Activated CD4-positive, alpha-beta T cell treated with anti-CD3 and anti-CD28 coated beads, Interleukin-2, amount 10 ng/mL, durations not matched to agents 7 days and 5 days (primary cell): Measurements from ENCODE around the gene RAB40B. TPM values are rescaled to one million over a fixed set of nuclear protein-coding genes. Genes with fewer than 3 reads are reported as not detected.
"Not testable (repeated sequence)": the region's sequence is repeated elsewhere in the genome, so short reads cannot be mapped to it uniquely, and the experiment has no call there.

Experiments
- CTCF ChIA-PET: fragments of 350-600 bp; sonication (Branson Sonifier 250); formaldehyde crosslinking; loops from one replicate; lab custom pipeline; 2021; ENCODE audit warnings: antibody characterized with exemption; lab: Charles Lee
- POLR2A ChIA-PET: fragments of 350-600 bp; sonication (Branson Sonifier 250); formaldehyde crosslinking; loops from one replicate; lab custom pipeline; 2021; ENCODE audit warnings: antibody characterized with exemption; lab: Charles Lee
- DNase-seq: peaks from one replicate; pipeline ENCODE4 v3.0.0-alpha.2; 2020
- H3K27ac Mint-ChIP-seq: one replicate; pipeline ENCODE4 v1.8.0; 2021; ENCODE audit warnings: mild to moderate bottlenecking, moderate library complexity, mixed read lengths
- H3K27me3 Mint-ChIP-seq: one replicate; pipeline ENCODE4 v1.8.0; 2021; ENCODE audit warnings: mixed read lengths
- H3K36me3 Mint-ChIP-seq: one replicate; pipeline ENCODE4 v1.8.0; 2021; ENCODE audit warnings: low read depth, mixed read lengths
- H3K4me1 Mint-ChIP-seq: one replicate; pipeline ENCODE4 v1.8.0; 2021; ENCODE audit warnings: mixed read lengths
- H3K4me3 Mint-ChIP-seq: one replicate; pipeline ENCODE4 v1.8.0; 2021; ENCODE audit warnings: mild to moderate bottlenecking, moderate library complexity, mixed read lengths
- H3K9me3 Mint-ChIP-seq: one replicate; pipeline ENCODE4 v1.8.0; 2021; ENCODE audit warnings: mixed read lengths
- total RNA-seq, 2 experiments: library from RNA; stranded (reverse); gene quantifications; one replicate each; pipeline ENCODE4 v1.2.3, GENCODE V29; 2021

The RAB40B gene
- total RNA-seq, 2 experiments from 2014 or later: 1.7 to 2.2 TPM

- H3K4me3 Mint-ChIP-seq: no peak overlapping the region
- no peak for DNase-seq
These were observed 42.2 kb downstream of the RAB40B start for GRCh38 chr17:82656266-82656665.

GRCh38 chr17:82655523-82655922 lies 43.0 kb downstream of the RAB40B start:
- Mint-ChIP-seq H3K9me3 (peaks cover 2% of the 10 kb centered on the region), H3K4me1 (no peaks in the 10 kb centered on the region), H3K27ac (no peak overlapping the region), H3K4me3 (no peak overlapping the region), H3K27me3 (no peaks in the 10 kb centered on the region), H3K36me3 (no peaks in the 10 kb centered on the region)
- POLR2A ChIA-PET: no interaction called here
- CTCF ChIA-PET: no interaction called here
- DNase-seq: no peak

More at GRCh38 chr17:82656266-82656665, 42.2 kb downstream of the RAB40B start:
- ChIA-PET POLR2A (no interaction called here), CTCF (no interaction called here)
- no peak overlapping the region for H3K27ac Mint-ChIP-seq
- H3K4me1 Mint-ChIP-seq: no peaks in the 10 kb centered on the region
- H3K9me3 Mint-ChIP-seq: peaks cover 2% of the 10 kb centered on the region
- H3K36me3 Mint-ChIP-seq: no peaks in the 10 kb centered on the region
- no peaks in the 10 kb centered on the region for H3K27me3 Mint-ChIP-seq

GRCh38 chr17:82655038-82655479 lies 43.4 kb downstream of the RAB40B start:
- CTCF ChIA-PET: no interaction called here
- no peaks in the 10 kb centered on the region for H3K36me3 Mint-ChIP-seq

DNA sequence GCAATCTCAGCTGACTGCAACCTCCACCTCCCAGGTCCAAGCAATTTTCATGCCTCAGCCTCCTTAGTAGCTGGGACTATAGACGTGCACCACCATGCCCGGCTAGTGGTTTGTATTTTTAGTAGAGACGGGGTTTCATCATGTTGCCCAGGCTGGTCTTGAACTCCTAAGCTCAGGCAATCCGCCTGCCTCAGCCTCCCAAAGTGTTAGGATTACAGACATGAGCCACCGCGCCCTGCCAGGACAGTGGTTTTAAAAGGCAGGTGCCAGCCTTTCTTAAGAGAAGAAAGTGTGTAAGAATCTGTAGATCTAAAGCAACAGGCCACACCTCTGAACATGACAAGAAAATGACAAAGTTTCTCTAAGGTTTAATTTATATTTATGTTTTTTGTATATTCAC lies 43.9 kb downstream of the RAB40B start:
- H3K27me3 Mint-ChIP-seq, CTCF ChIA-PET, H3K27ac Mint-ChIP-seq, H3K9me3 Mint-ChIP-seq, H3K4me3 Mint-ChIP-seq, POLR2A ChIA-PET, DNase-seq, H3K4me1 Mint-ChIP-seq, H3K36me3 Mint-ChIP-seq: not testable (repeated sequence)

More at GRCh38 chr17:82655038-82655479, 43.4 kb downstream of the RAB40B start:
- H3K9me3 Mint-ChIP-seq: peaks cover under 1% of the 10 kb centered on the region
- no peak overlapping the region for H3K4me3 Mint-ChIP-seq
- no peaks in the 10 kb centered on the region for H3K27me3 Mint-ChIP-seq
- no peaks in the 10 kb centered on the region for H3K4me1 Mint-ChIP-seq
- no peak overlapping the region for H3K27ac Mint-ChIP-seq
- no peak for DNase-seq
- POLR2A ChIA-PET: no interaction called here

DNA sequence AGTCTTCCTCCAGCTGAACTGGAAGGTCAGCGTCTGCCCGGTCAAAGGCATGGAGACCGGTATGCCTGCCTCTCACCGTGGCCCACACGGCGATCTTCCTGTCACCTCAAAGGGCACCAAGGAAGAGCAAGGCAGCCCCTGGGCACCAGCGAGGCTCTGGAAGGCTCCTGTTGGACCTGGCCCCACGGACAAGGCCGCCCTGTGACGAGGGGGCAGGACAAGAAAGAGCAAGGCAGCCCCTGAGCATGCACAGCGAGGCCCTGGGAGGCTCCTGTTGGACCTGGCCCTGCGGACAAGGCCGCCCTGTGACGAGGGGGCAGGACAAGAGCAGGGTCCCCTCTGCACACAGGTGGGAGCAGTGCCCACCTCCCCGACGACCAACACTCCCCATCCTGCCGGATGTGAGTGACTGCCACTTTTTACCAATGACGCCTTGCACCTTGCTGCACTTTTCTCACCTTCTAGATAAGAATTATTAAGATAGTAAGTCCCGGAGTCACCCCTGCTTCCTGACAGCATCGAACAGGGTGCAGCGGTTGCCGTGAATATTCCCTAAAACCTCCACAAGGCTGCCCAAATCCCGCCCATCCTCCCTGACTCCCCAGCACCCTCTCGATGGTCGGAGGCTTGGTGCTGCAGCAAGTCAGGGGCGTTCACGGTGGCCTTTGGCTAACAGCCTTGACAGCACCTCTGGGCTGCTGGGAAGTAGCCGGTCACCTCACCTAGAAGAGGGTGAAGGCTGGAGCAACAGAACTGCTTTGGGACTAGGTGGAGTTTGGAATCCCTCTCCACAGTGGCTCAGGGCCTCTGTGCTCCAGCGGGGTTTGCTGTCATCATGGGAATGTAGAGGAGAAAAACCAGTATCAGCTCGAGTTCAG lies 44.6 kb downstream of the RAB40B start:
- CTCF ChIA-PET: no interaction called here
- POLR2A ChIA-PET: interaction anchor here (0.6 kb wide), 1 partner anchor 438 kb away, joined by 3 read pairs; no protein-coding TSS in a partner anchor
- H3K4me1 Mint-ChIP-seq: peaks cover 3% of the 10 kb centered on the region
- no peaks in the 10 kb centered on the region for H3K36me3 Mint-ChIP-seq
- DNase-seq: no peak
- no peak overlapping the region for H3K27ac Mint-ChIP-seq
- H3K4me3 Mint-ChIP-seq: no peak overlapping the region
- no peaks in the 10 kb centered on the region for H3K27me3 Mint-ChIP-seq
- no peaks in the 10 kb centered on the region for H3K9me3 Mint-ChIP-seq

- no peak for DNase-seq
- no peaks in the 10 kb centered on the region for H3K27me3 Mint-ChIP-seq
- H3K4me3 Mint-ChIP-seq: no peak overlapping the region
- peaks cover 16% of the 10 kb centered on the region for H3K4me1 Mint-ChIP-seq
- ChIA-PET CTCF (interaction anchor here (1.2 kb wide), 1 partner anchor 11 kb away, joined by 3 read pairs; no protein-coding TSS in a partner anchor), POLR2A (no interaction called here)
- no peak overlapping the region for H3K27ac Mint-ChIP-seq
- H3K36me3 Mint-ChIP-seq: peaks cover 3% of the 10 kb centered on the region
- H3K9me3 Mint-ChIP-seq: no peaks in the 10 kb centered on the region
These were observed 47.8 kb downstream of the RAB40B start for GRCh38 chr17:82650723-82651122.

GRCh38 chr17:82649501-82650261 lies 48.8 kb downstream of the RAB40B start:
- Mint-ChIP-seq H3K4me1 (peaks cover 22% of the 10 kb centered on the region), H3K27me3 (no peaks in the 10 kb centered on the region), H3K9me3 (no peaks in the 10 kb centered on the region), H3K27ac (peak overlapping the region; percentile 79), H3K4me3 (peak overlapping the region; percentile 51), H3K36me3 (peaks cover 8% of the 10 kb centered on the region)
- DNase-seq: no peak
- ChIA-PET CTCF (no interaction called here), POLR2A (no interaction called here)

- Mint-ChIP-seq H3K4me1 (peaks cover 22% of the 10 kb centered on the region), H3K36me3 (peaks cover 10% of the 10 kb centered on the region), H3K27ac (peak overlapping the region; percentile 66), H3K27me3 (no peaks in the 10 kb centered on the region), H3K9me3 (no peaks in the 10 kb centered on the region), H3K4me3 (peak overlapping the region; percentile 63)
- POLR2A ChIA-PET: no interaction called here
- CTCF ChIA-PET: no interaction called here
- peak; percentile 60 for DNase-seq
These were observed 49.7 kb downstream of the RAB40B start for GRCh38 chr17:82648742-82649331.

GRCh38 chr17:82648165-82648668 lies 50.3 kb downstream of the RAB40B start, which contains the start of gene WDR45B:
Gene WDR45B (minus strand): TSS chr17:82648444. CDS start chr17:82648340, 104 bp downstream.
- no peaks in the 10 kb centered on the region for H3K9me3 Mint-ChIP-seq
- POLR2A ChIA-PET: no interaction called here
- CTCF ChIA-PET: no interaction called here
- peak within 1 kb of the TSS; percentile 81 for H3K4me3 Mint-ChIP-seq
- peak within 1 kb of the TSS; percentile 82 for H3K27ac Mint-ChIP-seq
- H3K4me1 Mint-ChIP-seq: peaks cover 22% of the 10 kb centered on the region
- peak; percentile 88 for DNase-seq
- no peaks in the 10 kb centered on the region for H3K27me3 Mint-ChIP-seq
- H3K36me3 Mint-ChIP-seq: peaks cover 11% of the 10 kb centered on the region

GRCh38 chr17:82647593-82648164 lies 50.8 kb downstream of the RAB40B start:
- peak overlapping the region; percentile 82 for H3K27ac Mint-ChIP-seq
- peak; percentile 39 for DNase-seq
- CTCF ChIA-PET: no interaction called here
- no peaks in the 10 kb centered on the region for H3K27me3 Mint-ChIP-seq
- POLR2A ChIA-PET: no interaction called here
- H3K36me3 Mint-ChIP-seq: peaks cover 15% of the 10 kb centered on the region
- no peaks in the 10 kb centered on the region for H3K9me3 Mint-ChIP-seq
- peaks cover 22% of the 10 kb centered on the region for H3K4me1 Mint-ChIP-seq
- H3K4me3 Mint-ChIP-seq: peak overlapping the region; percentile 81

DNA sequence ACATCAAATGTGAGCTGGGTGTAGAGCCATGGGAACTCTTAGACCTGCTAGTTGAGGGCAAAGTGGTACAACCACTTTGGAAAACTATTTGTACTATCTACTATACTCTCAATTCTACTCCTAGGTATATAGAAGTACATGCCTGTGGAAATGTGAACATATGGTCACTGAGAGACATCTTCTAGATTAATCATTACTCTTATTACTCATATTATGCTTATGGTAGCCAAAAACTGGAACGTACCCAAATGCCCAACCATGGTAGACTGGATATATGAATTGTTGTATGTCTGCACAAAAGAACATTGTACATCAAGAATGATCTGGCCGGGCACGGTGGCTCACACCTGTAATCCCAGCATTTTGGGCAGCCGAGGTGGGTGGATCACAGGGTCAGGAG lies 53.0 kb downstream of the RAB40B start:
- DNase-seq: no peak
- Mint-ChIP-seq H3K4me1 (peaks cover 22% of the 10 kb centered on the region), H3K36me3 (peaks cover 21% of the 10 kb centered on the region), H3K27ac (no peak overlapping the region), H3K27me3 (no peaks in the 10 kb centered on the region), H3K4me3 (peak overlapping the region; percentile 81), H3K9me3 (no peaks in the 10 kb centered on the region)
- ChIA-PET POLR2A (no interaction called here), CTCF (no interaction called here)

- Mint-ChIP-seq H3K4me1 (peaks cover 21% of the 10 kb centered on the region), H3K27ac (no peak overlapping the region), H3K4me3 (no peak overlapping the region), H3K27me3 (no peaks in the 10 kb centered on the region), H3K9me3 (no peaks in the 10 kb centered on the region), H3K36me3 (peaks cover 23% of the 10 kb centered on the region)
- POLR2A ChIA-PET: interaction anchor here (0.7 kb wide), 1 partner anchor 11 kb away, joined by 3 read pairs; no protein-coding TSS in a partner anchor
- CTCF ChIA-PET: no interaction called here
- DNase-seq: no peak
These were observed 54.4 kb downstream of the RAB40B start for GRCh38 chr17:82644148-82644547.
